ENCODE data around the gene SLC25A29. TPM values are rescaled to one million over a fixed set of nuclear protein-coding genes. Genes with fewer than 3 reads are reported as not detected.
"Not testable (repeated sequence)": the region's sequence is repeated elsewhere in the genome, so short reads cannot be mapped to it uniquely, and the experiment has no call there.

The SLC25A29 gene
- polyA plus RNA-seq, 4 donors, result 32.7 to 99.6 (median 64.2) TPM

DNA sequence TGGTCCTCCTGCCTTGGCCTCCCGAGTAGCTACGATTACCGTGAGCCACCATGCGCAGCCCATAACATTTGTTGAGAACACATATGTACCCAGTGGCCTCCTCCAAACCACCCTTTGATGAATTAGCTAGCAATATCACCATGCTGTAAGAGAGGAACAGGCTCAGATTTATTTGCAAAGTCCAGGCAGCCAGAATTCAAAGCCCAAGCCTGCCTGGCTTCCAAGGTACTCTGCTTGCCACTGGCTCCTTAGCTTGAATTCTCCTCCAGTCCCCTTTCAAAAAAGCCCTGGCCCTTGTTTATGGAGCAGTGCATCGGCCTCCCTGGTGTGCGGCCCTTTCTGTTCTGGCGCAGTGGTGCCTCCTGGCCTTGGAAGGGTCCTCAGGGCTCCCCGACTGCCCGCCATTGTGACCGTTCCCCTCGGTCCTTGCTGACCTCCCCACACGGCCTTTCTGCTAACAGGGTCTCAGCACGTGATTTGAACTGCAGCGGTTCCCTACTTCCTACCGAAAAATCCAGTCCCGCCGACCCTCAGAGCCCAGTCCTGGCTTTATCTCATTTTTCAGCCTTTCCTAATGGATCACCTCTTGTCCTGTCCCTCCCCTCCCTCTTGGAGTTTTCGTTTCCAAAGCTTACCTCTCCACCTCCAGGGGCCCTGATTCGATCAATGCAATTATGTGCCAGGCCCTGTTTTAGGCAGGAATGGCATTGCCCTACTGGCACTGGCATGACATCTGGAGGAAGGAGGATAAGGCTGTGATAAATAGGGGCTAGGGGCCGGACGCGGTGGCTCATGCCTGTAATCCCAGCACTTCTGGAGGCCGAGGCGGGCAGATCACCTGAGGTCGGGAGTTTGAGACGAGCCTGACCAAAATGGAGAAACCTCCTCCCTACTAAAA lies 22.0 kb downstream of the SLC25A29 start:
- no peak for DNase-seq (ENCODE audit: low read depth in 4 of 4, low spot score in 2 of 4)

DNA sequence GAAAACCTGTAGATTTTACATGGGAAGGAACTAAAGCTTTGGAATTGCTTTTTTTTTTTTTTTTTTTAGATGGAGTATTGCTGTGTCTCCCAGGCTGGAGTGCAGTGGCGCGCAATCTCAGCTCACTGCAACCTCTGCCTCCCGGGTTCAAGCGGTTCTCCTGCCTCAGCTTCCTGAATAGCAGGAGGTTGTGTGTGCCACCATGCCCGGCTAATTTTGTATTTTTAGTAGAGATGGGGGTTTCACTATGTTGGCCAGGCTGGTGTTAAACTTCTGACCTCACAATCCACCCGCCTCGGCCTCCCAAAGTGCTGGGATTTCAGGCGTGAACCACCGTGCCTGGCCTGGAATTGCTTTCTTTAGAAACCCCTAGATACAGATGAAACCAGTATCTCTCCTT lies 22.8 kb downstream of the SLC25A29 start:
- not testable (repeated sequence) for DNase-seq (ENCODE audit: low read depth in 4 of 4, low spot score in 2 of 4)

DNA sequence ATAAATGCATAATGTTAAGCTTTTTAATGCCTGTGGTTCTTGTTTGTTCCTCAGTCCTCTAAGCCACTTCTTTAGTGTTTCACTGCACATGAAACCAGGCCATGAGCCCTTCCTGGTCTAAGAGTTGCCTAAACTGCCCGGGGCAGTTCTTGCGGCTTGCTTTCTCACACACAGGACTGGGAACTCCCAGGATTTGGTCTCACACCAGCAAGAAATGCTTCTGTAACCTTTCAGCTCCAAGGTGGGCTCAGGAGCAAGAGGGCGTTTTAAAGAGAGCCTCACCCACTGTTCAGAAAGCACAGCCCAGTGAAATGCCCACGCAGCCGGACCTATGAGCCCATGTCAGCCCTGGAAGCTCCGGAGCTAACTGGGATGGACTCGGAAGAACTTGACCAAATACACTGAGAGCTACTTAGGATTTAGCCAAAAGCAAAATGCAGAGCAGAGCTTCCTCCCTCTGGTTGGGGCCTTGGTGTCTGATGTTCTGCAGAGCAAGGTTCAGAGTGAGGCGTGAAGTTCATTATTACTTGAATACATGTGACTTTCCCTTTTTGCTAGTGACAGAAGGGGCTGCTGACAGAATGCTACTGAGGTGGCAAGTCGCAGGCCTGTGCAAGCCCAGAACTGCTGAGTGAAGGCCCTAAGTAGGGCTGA lies 23.4 kb downstream of the SLC25A29 start:
- no peak for DNase-seq (ENCODE audit: low read depth in 4 of 4, low spot score in 2 of 4)

DNA sequence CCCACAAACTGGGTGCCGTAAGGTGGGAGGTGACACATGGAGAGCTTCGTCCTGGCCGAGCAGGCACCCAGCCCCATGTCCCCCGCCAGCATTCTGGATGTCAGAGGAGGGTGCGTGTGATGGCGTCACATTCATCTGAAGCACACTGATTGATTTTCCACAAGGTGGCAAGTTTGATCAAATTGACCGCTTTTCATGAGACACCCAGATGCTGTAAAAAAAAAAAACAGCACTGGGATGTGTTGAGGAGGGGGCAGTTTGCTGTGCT lies 24.2 kb downstream of the SLC25A29 start:
- DNase-seq (ENCODE audit: low read depth in 4 of 4, low spot score in 2 of 4), result no peak

DNA sequence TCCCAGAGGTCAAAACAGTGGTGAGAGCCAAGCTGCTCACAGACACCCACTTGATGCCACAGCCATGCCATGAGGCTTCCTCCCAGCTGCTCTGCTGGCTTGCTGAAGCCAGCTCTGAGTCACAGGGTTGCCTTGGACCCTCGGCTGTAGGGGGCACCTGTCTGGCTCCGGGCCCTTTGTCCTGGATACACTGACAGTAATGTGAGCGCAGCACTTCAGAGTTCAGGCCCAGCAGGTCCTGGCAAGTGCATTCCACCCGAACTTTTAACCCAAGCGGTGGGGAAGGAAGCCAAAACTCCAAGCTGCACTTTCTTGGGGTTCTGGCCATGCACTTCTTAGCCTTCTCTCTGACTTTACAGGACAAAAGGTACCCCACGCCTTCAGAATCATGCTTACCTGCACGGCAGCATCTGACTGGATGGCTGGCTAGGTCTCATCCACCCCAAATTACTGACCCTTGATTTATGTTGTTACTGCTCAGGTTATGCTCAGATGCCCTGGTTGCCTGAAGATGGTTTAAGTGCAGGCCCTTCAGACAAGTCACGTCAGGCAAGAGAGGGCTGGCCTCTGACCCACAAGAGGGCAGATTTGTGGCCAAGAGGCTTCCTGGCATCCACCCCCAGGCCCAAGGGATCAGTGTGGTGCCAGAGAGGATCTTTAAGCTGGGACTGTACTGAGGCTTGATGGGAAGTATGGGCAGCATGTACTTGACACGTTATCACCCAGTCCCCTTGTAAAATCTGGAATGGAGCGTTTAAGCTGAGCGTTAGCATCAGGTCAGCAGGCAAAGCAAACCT lies 24.8 kb downstream of the SLC25A29 start:
- no peak for DNase-seq (ENCODE audit: low read depth in 4 of 4, low spot score in 2 of 4)

DNA sequence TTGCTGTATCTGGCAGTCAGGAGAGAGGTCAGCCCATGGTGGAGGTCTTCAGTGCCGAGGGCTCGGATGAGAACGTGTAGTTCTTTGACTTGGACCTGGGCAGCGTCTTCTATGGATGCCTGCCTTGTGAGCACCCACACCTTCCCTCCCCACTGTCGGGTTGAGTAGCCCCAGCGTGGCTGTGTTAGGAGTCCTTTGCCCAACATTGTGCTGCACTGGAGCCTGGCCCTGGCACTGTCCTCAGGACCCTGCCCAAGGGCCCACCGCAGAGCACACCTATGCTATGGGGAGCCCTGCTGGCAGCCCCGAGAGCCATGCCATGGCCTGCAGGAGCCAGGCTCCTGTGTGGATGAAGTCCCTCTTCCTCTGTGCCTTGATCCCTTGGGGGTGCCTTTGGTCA lies 26.7 kb downstream of the SLC25A29 start:
- no peak for DNase-seq (ENCODE audit: low read depth in 4 of 4, low spot score in 2 of 4)

DNA sequence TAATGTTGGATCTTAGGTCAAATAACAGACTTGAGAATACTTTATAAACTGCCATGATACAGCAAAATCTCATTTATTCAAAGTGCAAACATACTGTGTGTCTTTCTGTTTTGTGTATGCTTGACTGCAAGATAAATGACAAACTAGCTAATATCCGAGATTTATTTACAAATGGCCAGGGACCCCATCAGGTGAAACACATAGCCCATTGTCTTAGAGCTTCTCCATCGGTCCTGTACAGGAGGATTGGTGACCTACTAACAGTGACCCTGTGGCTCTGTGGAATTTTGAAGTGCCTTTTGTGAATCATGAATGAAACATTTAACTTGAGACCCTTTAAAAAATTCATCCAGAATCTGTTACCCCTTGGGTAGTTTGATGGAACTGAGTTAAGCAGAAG lies 27.1 kb downstream of the SLC25A29 start:
- DNase-seq (ENCODE audit: low read depth in 4 of 4, low spot score in 2 of 4), result no peak

DNA sequence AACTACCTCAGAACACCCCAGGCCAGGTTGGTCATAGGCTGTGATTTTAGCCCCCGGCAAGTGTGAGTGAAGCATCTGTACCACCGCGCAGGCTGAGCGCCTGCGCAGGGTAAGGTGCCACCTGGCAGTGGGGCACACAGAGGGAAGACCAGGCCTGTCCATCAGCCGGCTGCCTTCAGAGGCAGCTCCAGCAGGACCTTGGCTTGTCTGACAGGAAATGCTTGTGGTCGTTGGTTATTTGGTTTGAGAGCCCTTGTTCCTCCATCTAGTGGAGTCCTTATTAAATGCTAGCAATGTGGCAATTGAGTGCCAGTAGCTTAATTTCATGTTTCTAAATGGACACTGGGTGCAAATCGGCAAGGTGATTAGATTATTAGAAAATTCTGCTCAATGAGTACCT lies 27.5 kb downstream of the SLC25A29 start:
- DNase-seq (ENCODE audit: low read depth in 4 of 4, low spot score in 2 of 4), result no peak

DNA sequence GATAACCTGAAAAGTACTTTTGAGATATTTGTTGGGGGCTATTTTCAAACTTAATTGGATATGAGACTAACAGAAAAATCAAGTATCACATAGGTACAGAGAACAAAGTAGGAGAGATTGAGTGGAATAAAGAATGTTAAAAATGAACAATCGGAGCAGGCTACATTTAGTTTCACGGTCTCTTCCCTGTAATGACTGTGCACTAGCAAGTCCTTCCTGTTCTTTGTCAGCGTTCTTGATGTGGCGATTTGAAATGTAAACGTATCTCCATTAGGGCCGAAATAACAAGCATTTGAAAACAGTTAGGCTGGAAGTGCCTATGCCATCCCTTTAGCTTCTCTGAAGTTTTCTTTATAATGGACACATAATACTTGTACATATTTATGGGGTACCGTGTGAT lies 31.0 kb downstream of the SLC25A29 start:
- no peak for DNase-seq (ENCODE audit: low read depth in 4 of 4, low spot score in 2 of 4)

DNA sequence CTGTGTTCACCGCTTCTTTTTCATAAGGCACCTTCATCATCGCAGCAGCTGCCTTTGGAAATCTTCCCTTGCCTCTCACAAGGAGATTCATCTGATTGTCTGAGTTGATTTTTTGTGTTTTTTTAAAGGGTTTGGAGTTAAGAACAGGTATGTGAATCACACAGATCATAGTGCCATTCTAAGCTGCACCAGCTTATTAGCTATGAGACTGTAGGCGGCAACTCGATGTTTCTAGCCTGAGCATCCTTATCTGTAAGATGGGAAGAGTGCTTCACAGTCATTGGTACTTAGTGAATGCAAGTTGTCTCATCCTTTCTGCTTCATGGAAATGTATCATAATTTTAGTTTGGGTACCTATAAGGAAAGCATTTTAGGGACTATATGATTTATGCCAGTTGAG lies 32.0 kb downstream of the SLC25A29 start:
- DNase-seq (ENCODE audit: low read depth in 4 of 4, low spot score in 2 of 4), result no peak

DNA sequence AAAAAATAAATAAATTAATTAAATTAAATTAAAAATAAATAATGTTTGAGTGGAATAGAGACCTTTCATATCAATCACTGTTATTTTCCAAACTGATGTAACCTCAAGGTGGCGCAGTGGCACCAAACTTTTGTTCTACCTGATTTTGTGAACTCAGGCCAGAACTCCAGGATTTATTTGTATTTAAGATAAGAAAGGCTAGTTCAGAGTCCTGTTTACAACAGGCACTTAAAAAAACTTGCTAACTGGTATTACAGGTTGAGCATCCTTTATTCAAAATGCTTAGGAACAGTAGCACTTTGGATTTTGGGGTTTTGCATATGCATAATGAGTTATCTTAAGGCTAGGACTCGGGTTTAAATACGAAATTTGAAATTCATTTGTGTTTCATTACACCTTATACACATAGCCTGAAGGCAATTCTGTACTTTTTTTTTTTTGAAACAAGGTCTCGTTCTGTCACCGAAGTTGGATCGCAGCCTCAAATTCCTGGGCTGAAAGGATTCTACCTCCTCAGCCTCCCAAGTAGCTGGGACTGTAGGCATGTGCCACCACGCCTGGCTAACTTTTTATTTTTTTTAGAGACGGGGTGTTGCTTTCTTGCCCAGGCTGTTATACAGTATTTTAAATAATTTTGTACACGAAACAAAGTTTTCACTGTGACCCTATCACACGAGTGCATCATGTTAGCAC lies 34.9 kb downstream of the SLC25A29 start:
- no peak for DNase-seq (ENCODE audit: low read depth in 4 of 4, low spot score in 2 of 4)

DNA sequence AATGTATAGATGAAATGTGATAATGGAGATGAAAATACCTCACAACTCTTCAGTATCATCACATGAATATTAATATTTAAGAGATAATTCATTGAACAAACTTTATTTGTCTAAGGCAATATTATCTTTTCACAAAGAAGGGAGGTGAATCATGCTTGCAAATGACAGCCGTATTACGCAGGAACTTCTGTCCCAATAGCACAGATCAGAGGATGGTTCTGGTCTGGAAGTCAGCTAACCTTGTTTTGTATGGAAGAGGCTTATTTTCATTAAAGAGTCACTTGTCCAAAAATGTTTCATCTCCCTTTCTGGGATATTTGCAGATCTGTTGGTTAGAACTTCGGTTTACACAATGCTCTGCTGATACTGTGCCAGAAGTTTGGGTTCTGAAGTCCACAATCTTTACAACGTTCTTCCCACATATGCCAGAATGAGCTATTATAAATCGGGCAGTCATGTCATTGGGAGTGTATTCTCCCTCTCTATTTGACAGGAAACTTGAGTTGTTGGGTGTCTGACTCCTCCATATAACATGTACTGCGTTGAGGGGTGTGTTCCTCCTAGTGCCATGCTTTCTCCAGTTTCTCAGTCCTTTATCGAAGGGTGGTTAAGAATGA lies 37.5 kb downstream of the SLC25A29 start:
- no peak for DNase-seq (ENCODE audit: low read depth in 4 of 4, low spot score in 2 of 4)

DNA sequence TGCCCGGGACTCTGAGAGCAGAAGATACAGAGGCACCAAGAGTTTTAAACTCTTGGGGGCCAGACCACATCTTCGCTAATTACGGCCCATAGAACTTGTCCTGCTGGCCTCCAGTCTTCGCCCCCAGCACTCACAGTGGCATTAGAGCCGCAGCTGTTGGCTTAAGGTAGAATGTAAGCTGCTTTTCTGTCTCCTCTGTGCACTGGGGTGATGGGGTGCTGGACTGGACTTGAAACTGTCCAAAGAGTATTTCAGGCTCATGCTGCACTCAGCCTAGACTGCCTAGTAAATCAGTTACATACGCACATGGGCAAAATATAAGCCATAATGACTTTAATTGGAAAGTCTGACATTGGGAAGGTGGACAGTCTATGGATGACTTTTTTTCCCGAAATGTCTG lies 38.3 kb downstream of the SLC25A29 start:
- DNase-seq (ENCODE audit: low read depth in 4 of 4, low spot score in 2 of 4), result no peak

DNA sequence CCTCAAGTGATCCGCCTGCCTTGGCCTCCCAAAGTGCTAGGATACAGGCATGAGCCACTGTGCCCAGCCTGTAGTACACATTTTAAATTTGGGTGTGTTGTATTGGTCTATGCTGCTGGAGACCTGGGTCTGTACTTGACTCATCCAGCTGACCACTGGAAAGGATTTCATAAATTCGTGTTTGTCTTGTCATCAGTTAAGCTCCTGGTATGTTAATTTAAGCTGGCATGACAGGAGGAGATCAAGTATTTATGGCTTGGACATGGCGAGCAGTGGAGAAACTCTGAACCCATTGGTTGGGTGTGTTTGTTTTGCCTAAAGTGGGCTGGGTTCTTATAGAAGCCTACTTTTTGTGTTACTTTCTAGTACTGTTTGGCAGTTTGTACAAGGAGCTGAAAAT lies 43.1 kb downstream of the SLC25A29 start:
- no peak for DNase-seq (ENCODE audit: low read depth in 4 of 4, low spot score in 2 of 4)

DNA sequence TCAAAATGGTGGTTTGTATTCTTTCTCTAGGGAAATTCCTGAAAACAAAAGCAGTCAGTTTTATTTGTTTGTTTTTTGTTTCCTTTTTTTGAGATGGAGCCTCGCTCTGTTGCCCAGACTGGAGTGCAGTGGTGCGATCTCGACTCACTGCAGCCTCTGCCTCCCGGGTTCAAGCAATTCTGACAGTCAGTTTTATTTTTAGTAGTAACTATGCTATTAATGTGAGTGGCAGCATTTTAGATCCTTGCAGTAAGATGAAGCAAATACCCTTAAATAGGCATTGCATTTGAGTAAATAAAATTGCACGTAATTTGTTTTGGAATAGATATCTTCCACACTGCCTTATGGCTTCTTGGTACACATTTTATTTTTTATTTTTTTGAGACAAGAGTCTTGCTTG lies 43.7 kb downstream of the SLC25A29 start:
- DNase-seq (ENCODE audit: low read depth in 4 of 4, low spot score in 2 of 4), result no peak

DNA sequence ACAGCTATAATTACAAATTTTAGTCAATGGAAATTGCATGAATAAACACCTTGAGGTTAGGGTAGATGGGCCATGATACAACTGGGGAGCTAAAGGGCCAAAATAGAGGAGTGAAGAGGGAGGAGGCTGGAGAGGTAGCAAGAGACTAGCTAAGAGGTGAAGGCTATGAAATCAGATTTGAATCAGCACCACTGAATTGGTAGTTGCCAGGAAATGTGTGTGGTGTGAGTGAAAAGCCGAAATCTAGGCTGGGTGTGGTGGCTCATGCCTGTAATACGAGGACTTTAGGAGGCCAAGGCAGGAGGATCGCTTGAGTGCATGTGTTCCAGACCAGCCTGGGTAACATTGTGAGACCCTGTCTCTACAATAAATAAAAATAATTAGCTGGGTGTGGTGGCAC lies 44.6 kb downstream of the SLC25A29 start:
- no peak for DNase-seq (ENCODE audit: low read depth in 4 of 4, low spot score in 2 of 4)

DNA sequence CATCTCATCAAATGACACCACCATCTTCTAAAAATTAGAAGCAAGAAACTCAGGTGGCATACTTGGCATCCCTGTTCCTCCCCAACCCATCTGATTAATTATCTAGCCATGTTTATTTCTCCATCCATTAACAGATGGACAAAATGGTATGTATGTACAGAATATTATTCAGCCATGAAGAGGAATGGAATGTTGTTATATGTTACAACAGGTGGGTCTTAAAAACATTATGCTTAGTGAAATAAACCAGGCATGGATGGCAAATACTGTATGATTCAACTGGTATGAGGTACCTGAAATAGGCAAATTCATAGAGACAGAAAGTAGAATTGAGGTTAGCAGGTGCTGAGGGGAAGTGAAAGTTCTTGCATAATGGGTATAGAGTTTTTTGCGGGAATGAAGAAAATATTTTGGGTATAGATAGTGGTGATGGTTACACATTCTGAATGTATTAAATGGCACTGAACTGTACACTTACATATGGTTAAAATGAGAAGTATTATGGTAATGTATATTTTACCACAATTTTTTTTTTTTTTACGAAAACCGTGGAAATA lies 49.8 kb downstream of the SLC25A29 start:
- no peak for DNase-seq (ENCODE audit: low read depth in 4 of 4, low spot score in 2 of 4)

DNA sequence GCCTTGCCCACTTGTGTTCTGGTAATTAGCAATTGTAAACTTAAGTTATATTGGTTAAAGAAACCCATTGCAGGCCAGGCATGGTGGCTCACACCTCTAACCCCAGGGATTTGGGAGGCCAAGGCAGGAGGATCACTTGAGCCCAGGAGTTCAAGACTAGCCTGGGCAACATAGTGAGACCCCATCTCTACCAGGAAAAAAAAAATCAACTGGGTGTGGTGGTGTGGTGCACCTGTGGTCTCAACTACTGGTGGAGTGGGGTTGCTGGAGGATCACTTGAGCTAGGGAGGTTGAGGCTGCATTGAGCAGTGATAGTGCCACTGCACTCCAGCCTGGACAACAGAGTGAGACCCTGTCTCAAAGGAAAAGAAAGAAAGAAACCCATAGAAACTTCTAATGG lies 53.6 kb downstream of the SLC25A29 start:
- DNase-seq (ENCODE audit: low read depth in 4 of 4, low spot score in 2 of 4), result no peak

DNA sequence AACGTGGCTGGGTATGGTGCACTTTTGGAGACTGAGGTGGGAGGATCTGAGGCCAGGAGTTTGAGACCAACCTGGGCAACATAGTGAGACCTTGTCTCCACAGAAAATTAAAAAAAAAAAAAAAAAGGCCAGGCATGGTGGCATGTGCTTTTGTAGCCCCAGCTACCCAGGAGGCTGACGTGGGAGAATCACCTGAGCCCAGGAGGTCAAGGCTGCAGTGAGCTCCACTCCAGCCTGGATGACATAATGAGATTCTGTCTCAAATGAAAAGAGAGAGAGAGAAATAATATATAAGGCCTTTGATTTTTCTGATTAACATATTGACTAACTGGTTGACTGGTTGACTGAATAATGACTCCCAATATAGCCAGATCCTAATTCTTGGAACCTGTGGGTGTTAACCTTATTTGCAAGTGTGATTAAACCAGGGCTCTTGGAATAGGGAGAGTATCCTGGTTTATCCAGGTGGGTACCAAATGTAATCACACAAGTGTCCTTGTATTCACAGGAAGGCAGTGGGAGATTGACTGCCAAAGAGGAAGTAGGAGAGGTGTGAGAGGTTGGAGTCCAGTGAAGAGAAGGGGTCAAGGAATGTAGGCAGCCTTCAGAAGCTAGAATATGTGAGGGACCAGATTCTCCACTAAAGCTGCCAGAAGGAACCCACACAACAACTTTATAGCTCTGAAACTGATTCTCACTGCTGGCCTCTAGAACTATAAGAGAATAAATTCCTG lies 55.3 kb downstream of the SLC25A29 start:
- DNase-seq (ENCODE audit: low read depth in 4 of 4, low spot score in 2 of 4), result no peak

Data from left renal cortex interstitium (tissue), 4 donors.